Muscle layer of colon (tissue), 2 donors: ENCODE results near the gene PCDHGB7.
"Not testable (repeated sequence)": the region's sequence is repeated elsewhere in the genome, so short reads cannot be mapped to it uniquely, and the experiment has no call there.

ENCODE experiments used
- H3K27ac ChIP-seq: one replicate; pipeline ENCODE4 v1.7.0; 2013; ENCODE audit warnings: low read depth, mild to moderate bottlenecking, low read length, moderate library complexity
- H3K27me3 ChIP-seq, 2 donors: one replicate each; pipeline ENCODE4 v1.7.0; 2013; ENCODE audit warnings: low read length in 2 of 2, mild to moderate bottlenecking in 2 of 2; ENCODE audit not compliant: insufficient read depth in 2 of 2, control insufficient read depth in 1 of 2
- H3K36me3 ChIP-seq: one replicate; pipeline ENCODE4 v1.7.0; 2013; ENCODE audit warnings: mild to moderate bottlenecking, low read length; ENCODE audit not compliant: insufficient read depth
- H3K4me1 ChIP-seq: one replicate; pipeline ENCODE4 v1.7.0; 2013; ENCODE audit warnings: mild to moderate bottlenecking, low read length; ENCODE audit not compliant: insufficient read depth
- H3K4me3 ChIP-seq, 2 donors: one replicate each; pipeline ENCODE4 v1.7.0; 2013; ENCODE audit warnings: low read length in 2 of 2, low read depth in 1 of 2, mild to moderate bottlenecking in 1 of 2, moderate library complexity in 1 of 2
- H3K9ac ChIP-seq: one replicate; pipeline ENCODE4 v1.7.0; 2013; ENCODE audit warnings: low read length
- H3K9me3 ChIP-seq: one replicate; pipeline ENCODE4 v1.7.0; 2013; ENCODE audit warnings: mild to moderate bottlenecking, low read length
- donor health status: abdominal sarcoma.
- donor health status: Adenocarcinoma of cecum.

PCDHGB7 gene

DNA sequence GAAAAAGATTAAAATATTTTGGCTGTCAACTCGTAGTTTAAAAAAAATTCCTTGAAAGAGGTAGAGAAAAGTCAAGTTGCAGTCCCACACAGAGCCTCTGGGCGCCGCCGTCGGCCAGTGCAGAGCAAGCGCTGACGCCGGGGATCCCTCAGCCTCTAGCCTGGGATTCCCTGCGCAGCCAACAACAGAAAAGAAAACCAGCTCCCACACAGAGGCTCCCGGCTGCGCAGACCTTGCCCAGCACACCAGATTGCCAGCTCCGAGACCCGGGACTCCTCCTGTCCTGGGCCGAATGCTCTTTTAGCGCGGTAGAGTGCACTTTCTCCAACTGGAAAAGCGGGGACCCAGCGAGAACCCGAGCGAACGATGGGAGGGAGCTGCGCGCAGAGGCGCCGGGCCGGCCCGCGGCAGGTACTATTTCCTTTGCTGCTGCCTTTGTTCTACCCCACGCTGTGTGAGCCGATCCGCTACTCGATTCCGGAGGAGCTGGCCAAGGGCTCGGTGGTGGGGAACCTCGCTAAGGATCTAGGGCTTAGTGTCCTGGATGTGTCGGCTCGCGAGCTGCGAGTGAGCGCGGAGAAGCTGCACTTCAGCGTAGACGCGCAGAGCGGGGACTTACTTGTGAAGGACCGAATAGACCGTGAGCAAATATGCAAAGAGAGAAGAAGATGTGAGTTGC is at the start of gene PCDHGB7:
Gene PCDHGB7, plus strand, starts transcription at position 184 of the 679 bp plus-strand sequence. Its CDS starts 183 bp downstream, at position 367.
- not testable (repeated sequence) for H3K36me3 ChIP-seq, H3K27ac ChIP-seq, H3K27me3 ChIP-seq, H3K9ac ChIP-seq, H3K4me1 ChIP-seq
- peak within 1 kb of the TSS; percentile 39 to 47 for H3K4me3 ChIP-seq
- peaks cover 74% of the 10 kb centered on the region for H3K9me3 ChIP-seq

- H3K4me3 ChIP-seq, result peak within 1 kb of the TSS; percentile 32 to 50
- H3K9me3 ChIP-seq, result peaks cover 70% of the 10 kb centered on the region
These were observed 47.3 kb upstream of the PCDHGB7 start, which contains the start of gene PCDHGB3 for GRCh38 chr5:141369994-141370848. PCDHGB3 (plus strand) TSS chr5:141370242; CDS start chr5:141370395, 153 bp downstream.

GRCh38 chr5:141371572-141372475 is 45.7 kb upstream of the PCDHGB7 start:
- Histone ChIP-seq H3K4me3 (peak overlapping the region; percentile 42 to 52), H3K9me3 (peaks cover 65% of the 10 kb centered on the region), H3K9ac (no peak overlapping the region)

More at GRCh38 chr5:141369994-141370848, 47.3 kb upstream of the PCDHGB7 start, which contains the start of gene PCDHGB3:
- H3K9ac ChIP-seq, result no peak within 1 kb of the TSS
- H3K27me3 ChIP-seq, result no peaks in the 10 kb centered on the region
- no peaks in the 10 kb centered on the region for H3K4me1 ChIP-seq
- H3K27ac ChIP-seq, result no peak within 1 kb of the TSS
- H3K36me3 ChIP-seq, result peaks cover 4% of the 10 kb centered on the region

GRCh38 chr5:141373673-141374317 is 43.7 kb upstream of the PCDHGB7 start, which contains the start of gene PCDHGA6:
PCDHGA6 (plus strand) TSS chr5:141373891; CDS start chr5:141374084, 193 bp downstream.
- H3K27me3 ChIP-seq, result no peaks in the 10 kb centered on the region
- peaks cover 4% of the 10 kb centered on the region for H3K36me3 ChIP-seq
- no peaks in the 10 kb centered on the region for H3K4me1 ChIP-seq
- peak within 1 kb of the TSS; percentile 25 to 42 for H3K4me3 ChIP-seq
- H3K9ac ChIP-seq, result no peak within 1 kb of the TSS
- no peak within 1 kb of the TSS for H3K27ac ChIP-seq
- H3K9me3 ChIP-seq, result peaks cover 77% of the 10 kb centered on the region

More at GRCh38 chr5:141371572-141372475, 45.7 kb upstream of the PCDHGB7 start:
- Histone ChIP-seq H3K4me1 (no peaks in the 10 kb centered on the region), H3K36me3 (peaks cover 4% of the 10 kb centered on the region), H3K27ac (no peak overlapping the region), H3K27me3 (no peaks in the 10 kb centered on the region)

DNA sequence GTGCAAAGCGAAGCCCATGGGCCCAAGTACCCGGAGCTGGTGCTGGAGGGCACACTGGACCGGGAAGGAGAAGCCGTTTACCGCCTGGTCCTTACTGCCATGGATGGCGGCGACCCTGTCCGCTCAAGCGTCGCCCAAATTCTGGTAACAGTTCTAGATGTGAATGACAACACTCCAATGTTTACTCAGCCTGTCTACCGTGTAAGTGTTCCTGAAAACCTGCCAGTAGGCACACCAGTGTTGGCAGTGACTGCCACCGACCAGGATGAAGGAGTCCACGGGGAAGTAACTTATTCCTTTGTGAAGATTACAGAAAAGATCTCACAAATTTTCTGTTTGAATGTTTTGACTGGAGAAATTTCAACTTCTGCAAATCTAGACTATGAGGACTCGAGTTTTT is 42.9 kb upstream of the PCDHGB7 start:
- H3K9me3 ChIP-seq, result peaks cover 73% of the 10 kb centered on the region
- peak overlapping the region; percentile 25 to 28 for H3K4me3 ChIP-seq
- no peaks in the 10 kb centered on the region for H3K4me1 ChIP-seq
- no peak overlapping the region for H3K9ac ChIP-seq
- no peaks in the 10 kb centered on the region for H3K27me3 ChIP-seq
- no peak overlapping the region for H3K27ac ChIP-seq
- H3K36me3 ChIP-seq, result peaks cover 4% of the 10 kb centered on the region

DNA sequence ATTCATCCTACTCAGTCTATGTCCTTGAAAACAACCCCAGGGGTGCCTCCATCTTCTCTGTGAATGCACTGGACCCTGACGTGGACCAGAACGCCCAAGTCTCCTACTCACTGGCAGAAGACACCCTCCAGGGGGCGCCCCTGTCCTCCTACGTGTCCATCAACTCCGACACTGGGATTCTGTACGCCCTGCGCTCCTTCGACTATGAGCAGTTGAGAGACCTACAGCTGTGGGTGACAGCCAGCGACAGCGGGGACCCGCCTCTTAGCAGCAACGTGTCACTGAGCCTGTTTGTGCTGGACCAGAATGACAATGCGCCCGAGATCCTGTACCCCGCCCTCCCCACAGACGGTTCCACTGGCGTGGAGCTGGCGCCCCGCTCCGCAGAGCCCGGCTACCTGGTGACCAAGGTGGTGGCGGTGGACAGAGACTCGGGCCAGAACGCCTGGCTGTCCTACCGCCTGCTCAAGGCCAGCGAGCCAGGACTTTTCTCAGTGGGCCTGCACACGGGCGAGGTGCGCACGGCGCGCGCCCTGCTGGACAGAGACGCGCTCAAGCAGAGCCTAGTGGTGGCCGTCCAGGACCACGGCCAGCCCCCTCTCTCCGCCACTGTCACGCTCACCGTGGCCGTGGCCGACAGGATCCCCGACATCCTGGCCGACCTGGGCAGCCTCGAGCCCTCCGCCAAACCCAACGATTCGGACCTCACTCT is 41.9 kb upstream of the PCDHGB7 start:
- peaks cover 68% of the 10 kb centered on the region for H3K9me3 ChIP-seq
- not testable (repeated sequence) for H3K27me3 ChIP-seq, H3K4me1 ChIP-seq, H3K9ac ChIP-seq, H3K36me3 ChIP-seq, H3K27ac ChIP-seq
- peak overlapping the region in 1 of 2 donors; percentile 38 for H3K4me3 ChIP-seq

DNA sequence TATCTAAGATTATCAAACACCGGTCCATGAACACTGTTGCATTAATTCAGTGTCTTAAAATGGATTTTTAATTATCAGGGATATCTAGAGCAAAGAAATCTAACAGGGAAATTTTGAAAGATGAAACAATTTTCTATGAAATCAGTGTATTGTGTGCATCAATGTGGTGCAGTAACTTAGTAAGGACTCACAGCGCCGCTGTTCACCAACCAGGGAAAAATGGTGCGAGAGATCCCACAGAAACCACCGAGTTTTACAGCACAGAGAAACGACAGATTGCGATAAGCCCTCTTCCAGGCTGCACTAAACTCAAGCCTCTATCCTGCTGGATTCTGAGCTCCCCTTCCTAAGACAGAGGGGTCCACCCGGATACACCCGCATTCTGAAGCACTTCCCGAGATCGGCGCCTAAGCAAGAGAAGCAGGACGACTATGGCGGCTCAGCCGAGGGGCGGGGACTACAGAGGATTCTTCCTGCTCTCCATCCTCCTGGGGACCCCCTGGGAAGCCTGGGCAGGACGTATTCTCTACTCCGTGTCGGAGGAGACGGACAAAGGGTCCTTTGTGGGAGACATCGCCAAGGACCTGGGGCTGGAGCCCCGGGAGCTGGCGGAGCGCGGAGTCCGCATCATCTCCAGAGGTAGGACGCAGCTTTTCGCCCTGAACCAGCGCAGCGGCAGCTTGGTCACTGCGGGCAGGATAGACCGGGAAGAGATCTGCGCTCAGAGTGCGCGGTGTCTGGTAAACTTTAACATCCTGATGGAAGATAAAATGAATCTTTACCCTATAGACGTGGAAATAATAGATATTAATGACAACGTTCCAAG is 34.8 kb upstream of the PCDHGB7 start, which contains the start of gene PCDHGA7:
Gene PCDHGA7, plus strand, starts transcription at position 274 of the 826 bp plus-strand sequence. Its CDS starts 158 bp downstream, at position 432.
- H3K36me3 ChIP-seq, result no peaks in the 10 kb centered on the region
- H3K9ac ChIP-seq, result no peak within 1 kb of the TSS
- H3K27me3 ChIP-seq, result no peaks in the 10 kb centered on the region
- no peaks in the 10 kb centered on the region for H3K4me1 ChIP-seq
- H3K27ac ChIP-seq, result no peak within 1 kb of the TSS
- H3K4me3 ChIP-seq, result peak within 1 kb of the TSS; percentile 12 to 47
- H3K9me3 ChIP-seq, result peaks cover 73% of the 10 kb centered on the region

GRCh38 chr5:141383345-141383744 is 34.1 kb upstream of the PCDHGB7 start:
- no peaks in the 10 kb centered on the region for H3K27me3 ChIP-seq
- no peak overlapping the region for H3K9ac ChIP-seq
- no peaks in the 10 kb centered on the region for H3K4me1 ChIP-seq
- H3K36me3 ChIP-seq, result no peaks in the 10 kb centered on the region
- peaks cover 69% of the 10 kb centered on the region for H3K9me3 ChIP-seq
- H3K27ac ChIP-seq, result no peak overlapping the region
- H3K4me3 ChIP-seq, result peak overlapping the region; percentile 12 to 47

GRCh38 chr5:141384471-141385267 is 32.8 kb upstream of the PCDHGB7 start:
- H3K27me3 ChIP-seq, result no peaks in the 10 kb centered on the region
- H3K4me3 ChIP-seq, result peak overlapping the region in 1 of 2 donors; percentile 16
- no peak overlapping the region for H3K27ac ChIP-seq
- no peaks in the 10 kb centered on the region for H3K4me1 ChIP-seq
- H3K9ac ChIP-seq, result no peak overlapping the region
- no peaks in the 10 kb centered on the region for H3K36me3 ChIP-seq
- H3K9me3 ChIP-seq, result peaks cover 78% of the 10 kb centered on the region
